HepG2 (cell line): ENCODE measurements around the gene LRIG1. TPM values are rescaled to one million over a fixed set of nuclear protein-coding genes. Genes with fewer than 3 reads are reported as not detected.

Experiments
- FIP1L1 ChIP-seq: fragments of 200-400 bp; formaldehyde crosslinking; IDR thresholded peaks from 2 replicates; pipeline ENCODE4 v1.6.1; 2018; ENCODE audit warnings: low read depth, mild to moderate bottlenecking, low read length, moderate library complexity, borderline replicate concordance; ENCODE audit not compliant: insufficient read depth
- GMEB1 ChIP-seq: sonication (generic); formaldehyde crosslinking; IDR thresholded peaks from 2 replicates; pipeline ENCODE4 v1.5.1; 2020; ENCODE audit warnings: missing genetic modification reagents, mild to moderate bottlenecking, borderline replicate concordance
- KLF11 ChIP-seq: IDR thresholded peaks from 2 replicates; pipeline ENCODE4 v1.6.1; 2016; ENCODE audit warnings: missing compliant biosample characterization
- MAFG ChIP-seq: sonication (generic); formaldehyde crosslinking; IDR thresholded peaks from 2 replicates; pipeline ENCODE4 v1.5.1; 2020; ENCODE audit warnings: mild to moderate bottlenecking, missing genetic modification reagents
- MTA3 ChIP-seq: sonication (generic); formaldehyde crosslinking; IDR thresholded peaks from 2 replicates; pipeline ENCODE4 v1.4.0; 2020; ENCODE audit warnings: missing genetic modification reagents
- MTF1 ChIP-seq: sonication (generic); formaldehyde crosslinking; IDR thresholded peaks from 2 replicates; pipeline ENCODE4 v1.5.0; 2020; ENCODE audit warnings: missing genetic modification reagents
- NAIF1 ChIP-seq: sonication (generic); formaldehyde crosslinking; IDR thresholded peaks from 2 replicates; pipeline ENCODE4 v1.5.0; 2020; ENCODE audit warnings: mild to moderate bottlenecking, missing genetic modification reagents, borderline replicate concordance
- NCOA1 ChIP-seq: sonication (generic); formaldehyde crosslinking; IDR thresholded peaks from 2 replicates; pipeline ENCODE4 v1.9.0; 2021; ENCODE audit warnings: missing genetic modification reagents
- NFKBIZ ChIP-seq: IDR thresholded peaks from 2 replicates; pipeline ENCODE4 v1.6.1; 2018; ENCODE audit warnings: missing genetic modification reagents, missing compliant biosample characterization
- RARA ChIP-seq: IDR thresholded peaks from 2 replicates; pipeline ENCODE4 v1.6.1; 2016; ENCODE audit warnings: missing genetic modification reagents, missing compliant biosample characterization
- RARG ChIP-seq: sonication (generic); formaldehyde crosslinking; IDR thresholded peaks from 2 replicates; pipeline ENCODE4 v1.4.0; 2020; ENCODE audit warnings: low read depth, mild to moderate bottlenecking, missing genetic modification reagents
- SKI ChIP-seq: fragments of 450-650 bp; IDR thresholded peaks from one replicate; pipeline ENCODE4 v1.6.1; 2018; ENCODE audit warnings: mild to moderate bottlenecking; ENCODE audit not compliant: partially characterized antibody
- XRCC5 ChIP-seq: fragments of 200-400 bp; formaldehyde crosslinking; optimal IDR thresholded peaks from 2 replicates; pipeline ENCODE3; 2017; ENCODE audit warnings: mild to moderate bottlenecking, low read length
- ZFP36L1 ChIP-seq: sonication (generic); formaldehyde crosslinking; IDR thresholded peaks from 2 replicates; pipeline ENCODE4 v1.8.0; 2022; ENCODE audit warnings: mild to moderate bottlenecking, missing genetic modification reagents, moderate library complexity
- ZFP91 ChIP-seq: sonication (generic); formaldehyde crosslinking; IDR thresholded peaks from 2 replicates; pipeline ENCODE4 v1.9.0; 2022; ENCODE audit warnings: missing genetic modification reagents, mild to moderate bottlenecking, borderline replicate concordance
- ZNF350 ChIP-seq: sonication (generic); formaldehyde crosslinking; IDR thresholded peaks from 2 replicates; pipeline ENCODE4 v1.4.0; 2020; ENCODE audit warnings: mild to moderate bottlenecking, low read depth, missing genetic modification reagents, borderline replicate concordance
- ZSCAN12 ChIP-seq: sonication (generic); formaldehyde crosslinking; IDR thresholded peaks from 2 replicates; pipeline ENCODE4 v1.9.0; 2021; ENCODE audit warnings: mild to moderate bottlenecking, missing genetic modification reagents
- ZXDC ChIP-seq: sonication (generic); formaldehyde crosslinking; IDR thresholded peaks from 2 replicates; pipeline ENCODE4 v1.5.0; 2020; ENCODE audit warnings: mild to moderate bottlenecking, missing genetic modification reagents
- polyA plus RNA-seq, 8 experiments: library from polyadenylated mRNA; depleted of rRNA in 3 of 8; stranded (reverse) in 7 of 8; unstranded in 1 of 8; fragments of >200 nt; fragmentation: Illumina TruSeq in 4 of 8; extraction: Trizol in 4 of 8; gene quantifications; 2 replicates each; pipeline versions ENCODE4 v1.2.1 to v1.2.3, GENCODE V29; 2011 to 2016; ENCODE audit warnings: low read depth in 4 of 8, missing spikeins in 1 of 8, mixed read lengths in 1 of 8; ENCODE audit not compliant: insufficient read depth in 1 of 8
- total RNA-seq, 5 experiments: library from RNA; depleted of rRNA; stranded (reverse); fragments of >200 nt; fragmentation: Illumina TruSeq; extraction: Trizol; gene quantifications; 2 replicates each; pipeline ENCODE4 v1.2.3, GENCODE V29; 2016; ENCODE audit warnings: low read depth in 1 of 5
- TF ChIP-seq, protein P1 (sequence below): sonication (generic); formaldehyde crosslinking; conservative IDR thresholded peaks from 2 replicates; pipeline ENCODE4 v1.4.0; 2020; ENCODE audit warnings: mild to moderate bottlenecking, missing genetic modification reagents, moderate library complexity
- TF ChIP-seq, protein P2 (sequence below): IDR thresholded peaks from 2 replicates; pipeline ENCODE4 v1.6.1; 2012; ENCODE audit warnings: inconsistent platforms

The LRIG1 gene
- total and polyA plus RNA-seq, 2 of the 13 experiments (the other 11 are each of a cell fraction or from before 2014, with no cell fraction given): 17.8 to 24.8 TPM

DNA sequence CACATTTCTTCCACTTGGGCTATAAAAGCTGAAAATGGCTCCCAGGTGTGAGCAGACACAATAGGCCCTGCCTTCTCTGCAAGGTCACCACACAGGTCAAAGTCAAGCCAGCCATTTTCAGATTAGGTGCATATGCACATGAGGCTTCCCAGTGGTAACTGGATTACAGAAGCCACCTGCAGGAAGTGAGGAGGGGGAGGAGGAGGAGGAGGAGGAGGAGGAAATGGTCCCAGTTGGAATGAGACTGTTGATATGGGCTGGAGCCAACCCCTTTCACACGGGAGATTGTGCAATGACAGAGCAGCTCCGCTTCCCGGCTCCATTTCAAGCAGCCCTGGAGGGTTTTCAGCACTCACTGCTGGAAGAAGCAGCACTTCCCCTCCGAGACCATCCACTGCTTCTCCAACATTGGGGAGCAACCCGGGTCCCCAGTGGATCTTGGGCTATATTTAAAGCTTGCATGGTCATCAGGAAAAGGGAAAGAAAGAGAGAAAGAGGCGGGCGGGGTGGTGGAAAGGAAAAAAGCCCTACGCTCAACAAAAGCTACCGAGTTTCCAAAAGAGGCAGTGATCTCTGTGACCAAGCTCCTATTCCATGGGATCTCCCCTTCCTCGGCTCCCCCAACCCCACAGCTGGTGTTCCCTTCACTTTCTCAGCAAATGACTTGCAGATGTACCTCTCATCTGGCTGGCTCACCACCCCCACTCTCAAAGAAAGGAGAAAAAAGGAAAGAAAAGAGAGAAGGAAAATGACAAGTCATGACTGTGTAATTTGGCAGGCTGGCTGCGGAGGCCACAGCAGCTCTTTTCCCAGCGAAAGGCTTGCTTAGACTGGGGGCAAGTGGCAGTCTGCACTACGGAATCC lies 58.3 kb downstream of the LRIG1 start (continued):
- no peak for TF ChIP-seq ZXDC
- TF ChIP-seq MTF1 (CRISPR knock-in tag): no peak
- peak; percentile 37; the same call in 1 of the 2 replicates for TF ChIP-seq RARA (CRISPR knock-in tag)
- peak; percentile 51; the same call in 1 of the 2 replicates for TF ChIP-seq ZFP91 (CRISPR knock-in tag)
- TF ChIP-seq XRCC5: peak; percentile 34
- TF ChIP-seq, protein P1, sequence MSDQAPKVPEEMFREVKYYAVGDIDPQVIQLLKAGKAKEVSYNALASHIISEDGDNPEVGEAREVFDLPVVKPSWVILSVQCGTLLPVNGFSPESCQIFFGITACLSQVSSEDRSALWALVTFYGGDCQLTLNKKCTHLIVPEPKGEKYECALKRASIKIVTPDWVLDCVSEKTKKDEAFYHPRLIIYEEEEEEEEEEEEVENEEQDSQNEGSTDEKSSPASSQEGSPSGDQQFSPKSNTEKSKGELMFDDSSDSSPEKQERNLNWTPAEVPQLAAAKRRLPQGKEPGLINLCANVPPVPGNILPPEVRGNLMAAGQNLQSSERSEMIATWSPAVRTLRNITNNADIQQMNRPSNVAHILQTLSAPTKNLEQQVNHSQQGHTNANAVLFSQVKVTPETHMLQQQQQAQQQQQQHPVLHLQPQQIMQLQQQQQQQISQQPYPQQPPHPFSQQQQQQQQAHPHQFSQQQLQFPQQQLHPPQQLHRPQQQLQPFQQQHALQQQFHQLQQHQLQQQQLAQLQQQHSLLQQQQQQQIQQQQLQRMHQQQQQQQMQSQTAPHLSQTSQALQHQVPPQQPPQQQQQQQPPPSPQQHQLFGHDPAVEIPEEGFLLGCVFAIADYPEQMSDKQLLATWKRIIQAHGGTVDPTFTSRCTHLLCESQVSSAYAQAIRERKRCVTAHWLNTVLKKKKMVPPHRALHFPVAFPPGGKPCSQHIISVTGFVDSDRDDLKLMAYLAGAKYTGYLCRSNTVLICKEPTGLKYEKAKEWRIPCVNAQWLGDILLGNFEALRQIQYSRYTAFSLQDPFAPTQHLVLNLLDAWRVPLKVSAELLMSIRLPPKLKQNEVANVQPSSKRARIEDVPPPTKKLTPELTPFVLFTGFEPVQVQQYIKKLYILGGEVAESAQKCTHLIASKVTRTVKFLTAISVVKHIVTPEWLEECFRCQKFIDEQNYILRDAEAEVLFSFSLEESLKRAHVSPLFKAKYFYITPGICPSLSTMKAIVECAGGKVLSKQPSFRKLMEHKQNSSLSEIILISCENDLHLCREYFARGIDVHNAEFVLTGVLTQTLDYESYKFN (CRISPR knock-in tag): peak; percentile 50
- TF ChIP-seq ZFP36L1 (CRISPR knock-in tag): no peak
- no peak for TF ChIP-seq NCOA1 (CRISPR knock-in tag)
- no peak for TF ChIP-seq KLF11 (CRISPR knock-in tag)
- no peak for TF ChIP-seq NFKBIZ (CRISPR knock-in tag)
- TF ChIP-seq SKI: no peak
- no peak for TF ChIP-seq ZNF350 (CRISPR knock-in tag)
- TF ChIP-seq ZSCAN12 (CRISPR knock-in tag): no peak
- TF ChIP-seq MAFG (CRISPR knock-in tag): no peak
- no peak for TF ChIP-seq NAIF1 (CRISPR knock-in tag)
- no peak for TF ChIP-seq MTA3
- no peak for TF ChIP-seq FIP1L1
- TF ChIP-seq RARG (CRISPR knock-in tag): no peak
- TF ChIP-seq, protein P2, sequence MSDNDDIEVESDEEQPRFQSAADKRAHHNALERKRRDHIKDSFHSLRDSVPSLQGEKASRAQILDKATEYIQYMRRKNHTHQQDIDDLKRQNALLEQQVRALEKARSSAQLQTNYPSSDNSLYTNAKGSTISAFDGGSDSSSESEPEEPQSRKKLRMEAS: peak; percentile 52
- no peak for TF ChIP-seq GMEB1 (CRISPR knock-in tag)
